ENCODE results near the gene LSAMP.

DNA sequence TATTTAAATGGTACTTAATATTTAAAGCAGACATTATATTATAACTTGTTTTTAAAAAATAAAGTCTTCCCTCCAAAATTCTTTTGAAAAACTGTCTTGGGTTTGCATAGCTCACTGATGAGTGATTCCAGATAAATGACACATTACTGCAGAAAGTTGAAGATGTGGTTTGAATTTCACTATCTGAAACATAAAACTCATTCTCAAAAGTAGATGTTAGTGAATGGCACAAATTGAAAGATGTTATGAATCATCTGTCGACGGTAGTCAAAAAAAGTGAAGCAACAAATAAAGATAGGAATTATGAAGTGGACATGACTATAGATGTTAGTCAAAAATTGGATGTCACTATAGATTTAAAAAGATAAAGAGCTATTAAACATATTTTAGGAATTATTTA is 541.4 kb downstream of the LSAMP start:
- TF ChIP-seq POLR2AphosphoS5 (IDR thresholded peaks at IDR 0.05), result no peak
- TF ChIP-seq, protein P1, sequence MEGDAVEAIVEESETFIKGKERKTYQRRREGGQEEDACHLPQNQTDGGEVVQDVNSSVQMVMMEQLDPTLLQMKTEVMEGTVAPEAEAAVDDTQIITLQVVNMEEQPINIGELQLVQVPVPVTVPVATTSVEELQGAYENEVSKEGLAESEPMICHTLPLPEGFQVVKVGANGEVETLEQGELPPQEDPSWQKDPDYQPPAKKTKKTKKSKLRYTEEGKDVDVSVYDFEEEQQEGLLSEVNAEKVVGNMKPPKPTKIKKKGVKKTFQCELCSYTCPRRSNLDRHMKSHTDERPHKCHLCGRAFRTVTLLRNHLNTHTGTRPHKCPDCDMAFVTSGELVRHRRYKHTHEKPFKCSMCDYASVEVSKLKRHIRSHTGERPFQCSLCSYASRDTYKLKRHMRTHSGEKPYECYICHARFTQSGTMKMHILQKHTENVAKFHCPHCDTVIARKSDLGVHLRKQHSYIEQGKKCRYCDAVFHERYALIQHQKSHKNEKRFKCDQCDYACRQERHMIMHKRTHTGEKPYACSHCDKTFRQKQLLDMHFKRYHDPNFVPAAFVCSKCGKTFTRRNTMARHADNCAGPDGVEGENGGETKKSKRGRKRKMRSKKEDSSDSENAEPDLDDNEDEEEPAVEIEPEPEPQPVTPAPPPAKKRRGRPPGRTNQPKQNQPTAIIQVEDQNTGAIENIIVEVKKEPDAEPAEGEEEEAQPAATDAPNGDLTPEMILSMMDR (IDR thresholded peaks at IDR 0.05), result no peak
- TF ChIP-seq POLR2A (IDR thresholded peaks at IDR 0.05), result no peak
